Measurements from ENCODE around the gene KDSR.

GRCh38 chr18:63307551-63308200 is 59.3 kb downstream of the KDSR start:
- TF ChIP-seq GATA2 (IDR thresholded peaks at IDR 0.05; ENCODE audit: low read depth, low read length), result peak; percentile 43; the same call in 1 of the 2 replicates
- no peak for TF ChIP-seq GATA3 (IDR thresholded peaks at IDR 0.05; ENCODE audit: low read depth, low read length)
